KMS-11 (cell line): ENCODE measurements around the gene GFM1.

Source experiments
- H2AFZ ChIP-seq: fragments of 200-600 bp; sonication (generic); 2 replicates; pipeline ENCODE4 v1.6.1; 2016; ENCODE audit warnings: antibody characterized with exemption, mixed run types, low read depth
- H3K27ac ChIP-seq: fragments of 200-600 bp; sonication (generic); 2 replicates; pipeline ENCODE4 v1.6.1; 2016; ENCODE audit warnings: mild to moderate bottlenecking, mixed run types
- H3K27me3 ChIP-seq: fragments of 200-600 bp; sonication (generic); 2 replicates; pipeline ENCODE4 v1.6.1; 2017; ENCODE audit warnings: mild to moderate bottlenecking, low read depth, mixed run types, moderate library complexity; ENCODE audit not compliant: insufficient read depth
- H3K36me3 ChIP-seq: fragments of 200-600 bp; sonication (generic); 2 replicates; pipeline ENCODE4 v1.6.1; 2017; ENCODE audit warnings: mild to moderate bottlenecking, mixed run types; ENCODE audit not compliant: insufficient read depth
- H3K4me1 ChIP-seq: fragments of 200-600 bp; sonication (generic); 2 replicates; pipeline ENCODE4 v1.6.1; 2016; ENCODE audit warnings: mild to moderate bottlenecking, low read depth, mixed run types; ENCODE audit not compliant: poor library complexity, severe bottlenecking
- H3K4me2 ChIP-seq: fragments of 200-600 bp; sonication (generic); 2 replicates; pipeline ENCODE4 v1.7.0; 2016; ENCODE audit warnings: mild to moderate bottlenecking, mixed run types
- H3K4me3 ChIP-seq: fragments of 200-600 bp; sonication (generic); IDR thresholded peaks from 2 replicates; pipeline ENCODE4 v1.6.1; 2017; ENCODE audit warnings: low read depth, low read length, mixed read lengths; ENCODE audit not compliant: insufficient read depth
- H3K79me2 ChIP-seq: fragments of 200-600 bp; sonication (generic); 2 replicates; pipeline ENCODE4 v1.6.1; 2016; ENCODE audit warnings: low read depth, mixed run types; ENCODE audit not compliant: insufficient read depth
- H3K9ac ChIP-seq: fragments of 200-600 bp; sonication (generic); 2 replicates; pipeline ENCODE4 v1.6.1; 2016; ENCODE audit warnings: mild to moderate bottlenecking, mixed run types
- H4K20me1 ChIP-seq: fragments of 200-600 bp; sonication (generic); 2 replicates; pipeline ENCODE4 v1.6.1; 2016; ENCODE audit warnings: mild to moderate bottlenecking, mixed run types; ENCODE audit not compliant: insufficient read depth
- TF ChIP-seq, protein P1 (sequence below): fragments of 200-600 bp; sonication (generic); conservative IDR thresholded peaks from 2 replicates; pipeline ENCODE4 v1.6.1; 2017; ENCODE audit warnings: low read depth, mild to moderate bottlenecking, antibody characterized with exemption, low read length, moderate library complexity, mixed read lengths

The GFM1 gene

DNA sequence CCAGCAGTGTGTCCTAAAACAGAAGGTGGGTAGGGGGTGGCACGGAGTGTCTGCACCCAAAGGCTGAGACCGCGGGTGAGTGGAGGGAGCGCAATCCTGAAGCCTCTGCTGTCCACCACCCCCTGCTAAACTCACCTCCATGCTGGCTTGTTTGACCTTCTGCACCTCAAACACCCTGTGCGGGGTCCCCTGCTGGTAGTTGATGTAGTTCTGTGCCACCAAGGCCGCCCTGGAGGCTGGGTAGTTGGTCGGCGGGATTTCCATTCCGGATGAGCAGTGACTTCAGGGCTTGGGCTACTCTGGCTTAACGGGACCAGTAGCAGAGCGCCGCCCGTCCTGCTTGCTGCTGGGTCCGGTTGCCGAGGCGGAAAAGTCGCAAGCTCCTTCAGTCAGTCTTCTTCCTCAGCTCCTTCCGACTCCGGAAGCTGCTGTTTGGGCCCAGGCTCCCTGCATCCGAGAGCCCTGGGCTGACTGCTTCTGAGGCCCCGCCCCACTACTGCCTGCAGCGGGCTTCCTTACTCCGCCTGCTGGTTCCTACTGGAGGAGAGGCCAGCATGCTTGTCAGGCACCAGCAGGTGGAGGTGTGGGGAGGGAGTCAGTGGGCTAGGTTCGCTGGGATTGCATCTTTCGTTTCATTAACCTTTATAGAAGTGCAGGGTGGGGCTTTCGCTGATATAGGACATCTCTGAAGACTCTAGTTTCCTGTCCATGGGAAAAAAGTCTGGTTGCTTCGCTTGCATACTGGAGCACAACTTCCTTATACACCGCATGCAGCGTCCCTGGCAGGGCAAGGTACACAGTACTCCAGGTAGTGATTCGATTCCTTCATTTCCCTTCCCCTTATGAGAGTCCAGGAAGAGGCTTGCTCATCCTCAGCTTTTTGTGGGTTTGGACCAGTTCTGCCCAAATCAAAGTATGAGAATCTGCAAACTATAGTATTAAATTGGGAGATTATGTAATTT is 28.2 kb downstream of the GFM1 start, which contains the start of gene LXN:
LXN (minus strand) TSS at position 434 of the 962 bp plus-strand sequence; CDS start at position 264, 170 bp downstream.
- Histone ChIP-seq H3K4me2 (no peak within 1 kb of the TSS), H3K27ac (no peak within 1 kb of the TSS), H3K36me3 (no peaks in the 10 kb centered on the region), H3K4me3 (no peak within 1 kb of the TSS), H3K9ac (no peak within 1 kb of the TSS), H3K4me1 (no peaks in the 10 kb centered on the region), H3K79me2 (no peaks in the 10 kb centered on the region), H3K27me3 (no peaks in the 10 kb centered on the region), H2AFZ (no peak within 1 kb of the TSS), H4K20me1 (no peaks in the 10 kb centered on the region)
- TF ChIP-seq, protein P1, sequence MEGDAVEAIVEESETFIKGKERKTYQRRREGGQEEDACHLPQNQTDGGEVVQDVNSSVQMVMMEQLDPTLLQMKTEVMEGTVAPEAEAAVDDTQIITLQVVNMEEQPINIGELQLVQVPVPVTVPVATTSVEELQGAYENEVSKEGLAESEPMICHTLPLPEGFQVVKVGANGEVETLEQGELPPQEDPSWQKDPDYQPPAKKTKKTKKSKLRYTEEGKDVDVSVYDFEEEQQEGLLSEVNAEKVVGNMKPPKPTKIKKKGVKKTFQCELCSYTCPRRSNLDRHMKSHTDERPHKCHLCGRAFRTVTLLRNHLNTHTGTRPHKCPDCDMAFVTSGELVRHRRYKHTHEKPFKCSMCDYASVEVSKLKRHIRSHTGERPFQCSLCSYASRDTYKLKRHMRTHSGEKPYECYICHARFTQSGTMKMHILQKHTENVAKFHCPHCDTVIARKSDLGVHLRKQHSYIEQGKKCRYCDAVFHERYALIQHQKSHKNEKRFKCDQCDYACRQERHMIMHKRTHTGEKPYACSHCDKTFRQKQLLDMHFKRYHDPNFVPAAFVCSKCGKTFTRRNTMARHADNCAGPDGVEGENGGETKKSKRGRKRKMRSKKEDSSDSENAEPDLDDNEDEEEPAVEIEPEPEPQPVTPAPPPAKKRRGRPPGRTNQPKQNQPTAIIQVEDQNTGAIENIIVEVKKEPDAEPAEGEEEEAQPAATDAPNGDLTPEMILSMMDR: no peak

GRCh38 chr3:158678687-158679086 is 34.4 kb downstream of the GFM1 start:
- Histone ChIP-seq H3K4me1 (no peaks in the 10 kb centered on the region), H3K27ac (no peak overlapping the region), H3K4me3 (no peak overlapping the region), H3K4me2 (no peak overlapping the region), H3K36me3 (no peaks in the 10 kb centered on the region; the same call in 1 of the 2 replicates), H2AFZ (no peak overlapping the region), H3K79me2 (no peaks in the 10 kb centered on the region), H3K9ac (no peak overlapping the region), H4K20me1 (no peaks in the 10 kb centered on the region), H3K27me3 (no peaks in the 10 kb centered on the region)
- TF ChIP-seq, protein P1: no peak

DNA sequence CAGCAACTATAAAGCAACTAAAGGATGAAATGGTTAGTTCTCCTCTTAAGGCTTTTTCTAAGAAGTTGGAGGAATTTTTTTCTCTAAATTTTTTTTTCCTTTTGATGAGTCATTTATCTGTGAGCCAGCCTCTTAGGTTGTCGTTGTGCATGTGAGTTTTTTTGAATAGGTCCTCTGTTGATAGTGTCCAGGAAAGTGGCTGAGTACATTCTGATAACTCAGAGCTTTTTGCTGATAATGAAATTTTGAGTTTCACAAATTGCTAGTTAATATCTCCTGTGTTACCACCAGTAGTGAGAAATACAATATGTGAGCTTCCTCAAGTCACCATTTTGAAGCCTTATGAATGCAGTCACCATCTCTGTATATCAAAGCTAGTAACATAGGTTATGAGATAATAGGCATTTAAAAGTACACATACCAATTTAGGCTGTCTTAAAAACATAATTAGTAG is 35.2 kb downstream of the GFM1 start:
- Histone ChIP-seq H2AFZ (no peak overlapping the region), H4K20me1 (no peaks in the 10 kb centered on the region), H3K4me3 (no peak overlapping the region), H3K9ac (no peak overlapping the region), H3K27me3 (no peaks in the 10 kb centered on the region), H3K4me1 (no peaks in the 10 kb centered on the region), H3K4me2 (no peak overlapping the region), H3K27ac (no peak overlapping the region), H3K36me3 (no peaks in the 10 kb centered on the region; the same call in 1 of the 2 replicates), H3K79me2 (no peaks in the 10 kb centered on the region)
- TF ChIP-seq, protein P1: no peak

DNA sequence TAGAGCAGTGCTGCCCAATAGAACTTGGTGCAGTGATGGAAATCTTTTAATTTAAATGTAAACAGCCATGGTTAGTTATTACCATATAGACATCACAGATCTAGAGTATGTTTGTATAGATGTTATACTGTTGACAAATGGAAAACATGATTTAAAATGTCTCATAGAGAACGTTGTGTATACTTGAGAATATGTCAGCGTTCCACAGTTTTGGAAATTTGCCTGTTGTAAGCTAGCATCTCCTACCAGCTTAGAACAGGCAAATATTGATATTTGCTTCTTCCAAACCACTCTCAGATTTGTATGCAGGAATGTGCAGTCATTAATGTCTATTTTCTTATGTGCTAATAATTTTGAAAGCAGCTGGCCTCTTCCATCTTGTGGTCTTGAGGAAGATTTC is 36.5 kb downstream of the GFM1 start:
- no peak overlapping the region for H3K4me2 ChIP-seq
- H2AFZ ChIP-seq: no peak overlapping the region
- no peaks in the 10 kb centered on the region for H4K20me1 ChIP-seq
- no peak overlapping the region for H3K9ac ChIP-seq
- H3K27ac ChIP-seq: no peak overlapping the region
- H3K4me3 ChIP-seq: no peak overlapping the region
- H3K79me2 ChIP-seq: no peaks in the 10 kb centered on the region
- H3K27me3 ChIP-seq: no peaks in the 10 kb centered on the region
- TF ChIP-seq, protein P1: no peak
- no peaks in the 10 kb centered on the region for H3K4me1 ChIP-seq
- no peaks in the 10 kb centered on the region; the same call in 1 of the 2 replicates for H3K36me3 ChIP-seq
